ENCODE measurements around the gene PGM5.
"Not testable (repeated sequence)": the region's sequence is repeated elsewhere in the genome, so short reads cannot be mapped to it uniquely, and the experiment has no call there.

- not testable (repeated sequence) for TF ChIP-seq ZNF274 (IDR thresholded peaks at IDR 0.05; ENCODE audit: low read depth, low read length); SUZ12 (IDR thresholded peaks at IDR 0.05; ENCODE audit: extremely low read depth, insufficient read depth, insufficient read length); YY1 (IDR thresholded peaks at IDR 0.05; ENCODE audit: insufficient read depth, insufficient read length)
Measured at GRCh38 chr9:68375789-68376188, 19.4 kb downstream of the PGM5 start.
